Left colon (tissue), 2 donors: Measurements from ENCODE around the gene RPL5. TPM values are rescaled to one million over a fixed set of nuclear protein-coding genes. Genes with fewer than 3 reads are reported as not detected.

ENCODE experiments used
- ATAC-seq: fragments of 200-7000 bp; cut with Tn5 transposase; one replicate; pipeline ENCODE4 v1.9.1; 2020; ENCODE audit warnings: mild to moderate bottlenecking, moderate library complexity
- DNase-seq, 2 donors: peaks; one replicate each; pipeline ENCODE4 v3.0.0-alpha.2; 2020
- intact Hi-C, 2 donors: fragments of 100-400 bp; cut with DNase I in 1 of 2; cut with micrococcal nuclease in 1 of 2; formaldehyde crosslinking; loops; one replicate each; pipeline versions ENCODE4 v1.11.2 to v1.14.0; 2022; cut with DNase I, micrococcal nuclease
- total RNA-seq, 2 donors: library from RNA; stranded (reverse); fragmentation: NEBNext Ultra II Directional; extraction: Animal tissue kit (Norgen Biotek cat#: 25700); gene quantifications; one replicate each; pipeline ENCODE4 v1.2.1, GENCODE V29; 2021
- donor health status: DM: no; HTN: no; CAD: no.
- donor health status: DM: yes; HTN: yes; CAD: no.

Gene RPL5
- total RNA-seq, 2 donors from 2014 or later: 671 to 694 TPM

DNA sequence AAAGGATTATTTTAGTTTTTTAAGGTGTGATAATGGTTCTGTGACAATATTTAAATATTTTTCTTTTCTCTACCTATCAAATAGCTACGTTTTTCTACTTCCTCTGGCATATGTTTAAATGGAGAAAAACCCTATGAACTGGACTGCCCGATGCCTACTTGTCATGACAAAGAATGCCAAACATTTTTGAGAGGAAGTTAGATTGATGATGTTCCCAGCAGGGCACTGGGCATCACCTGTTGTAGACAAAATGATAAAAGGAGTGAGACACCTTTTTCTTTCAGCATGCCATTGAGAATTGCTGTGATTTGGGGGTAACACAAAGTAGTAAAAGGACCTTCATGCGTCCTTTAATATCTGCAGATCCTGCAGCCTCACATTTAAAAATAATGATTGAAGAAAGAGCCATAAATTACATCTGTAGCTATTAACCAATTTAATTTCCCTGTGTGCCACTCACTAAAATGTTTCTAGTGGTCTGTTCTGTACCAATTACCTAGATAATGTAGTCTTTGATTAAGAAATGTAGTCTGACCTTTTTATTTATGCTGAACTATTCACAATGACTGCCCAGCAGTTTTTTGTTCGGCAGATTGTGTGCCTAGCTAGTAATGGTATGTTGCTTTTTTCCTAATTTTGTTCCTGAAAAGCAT lies 47.6 kb downstream of the RPL5 start:
- no peak for DNase-seq
- intact Hi-C loops: no loop called here
- no peak for ATAC-seq

DNA sequence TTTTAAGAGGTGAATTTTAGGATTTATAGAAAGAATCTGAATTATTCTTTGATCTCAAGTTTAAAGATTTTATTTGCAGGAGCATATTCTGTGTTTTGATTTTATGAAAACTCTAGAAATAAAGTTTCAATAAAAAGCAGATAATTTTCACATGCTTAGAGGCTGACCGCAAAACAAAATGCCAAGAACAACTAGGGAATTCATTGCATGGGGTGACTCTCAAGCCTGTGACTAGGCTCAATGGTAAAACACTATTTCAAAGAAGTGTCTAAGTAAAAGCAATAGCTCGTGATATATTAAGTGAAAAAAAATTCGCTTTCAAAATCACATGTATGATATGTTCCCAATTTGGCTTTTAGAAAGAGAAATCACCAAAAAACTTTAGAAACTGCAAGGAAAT lies 49.6 kb downstream of the RPL5 start:
- no peak for DNase-seq
- intact Hi-C loops: no loop called here
- no peak for ATAC-seq

DNA sequence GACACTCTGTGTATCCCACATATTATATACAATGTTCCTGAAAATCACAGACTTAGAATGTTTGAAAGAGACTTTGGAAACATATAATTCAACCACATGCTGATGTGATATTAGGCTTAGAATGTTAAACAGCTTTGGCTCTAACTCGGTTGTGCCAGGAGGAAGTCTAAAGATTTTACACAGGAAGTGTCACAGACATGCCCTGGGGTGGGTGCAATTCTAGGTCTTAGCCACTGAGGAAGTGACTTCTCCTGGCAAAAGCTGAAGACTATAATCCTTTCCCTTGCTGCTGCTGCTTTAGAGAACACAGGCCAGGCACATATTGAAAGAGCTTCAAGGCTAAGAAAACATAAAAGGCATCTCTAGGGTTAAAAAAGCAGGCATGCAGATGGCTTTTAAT lies 51.0 kb downstream of the RPL5 start:
- intact Hi-C loops: no loop called here
- ATAC-seq: peak; percentile 59
- DNase-seq: peak in 1 of 2 donors; percentile 17

DNA sequence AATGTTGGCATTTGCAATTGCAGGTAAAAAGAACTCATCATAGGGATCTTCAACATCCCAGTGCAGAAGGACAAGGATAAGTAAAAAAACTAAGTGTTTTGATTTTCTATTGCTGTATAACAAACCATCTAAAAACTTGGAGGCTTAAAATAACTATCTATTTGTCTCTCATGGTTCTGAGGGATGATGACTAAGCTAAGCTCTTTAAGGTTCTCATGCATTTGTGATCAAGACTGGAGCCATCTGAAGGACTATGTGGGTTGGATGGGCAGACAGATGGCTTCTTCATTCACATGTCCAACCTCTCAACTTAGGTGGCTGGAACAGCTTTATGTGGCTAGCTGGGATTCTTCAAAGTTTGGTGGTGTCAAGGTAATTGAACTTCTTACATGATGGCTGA lies 51.5 kb downstream of the RPL5 start:
- no peak for DNase-seq
- intact Hi-C loops: no loop called here
- ATAC-seq: no peak

DNA sequence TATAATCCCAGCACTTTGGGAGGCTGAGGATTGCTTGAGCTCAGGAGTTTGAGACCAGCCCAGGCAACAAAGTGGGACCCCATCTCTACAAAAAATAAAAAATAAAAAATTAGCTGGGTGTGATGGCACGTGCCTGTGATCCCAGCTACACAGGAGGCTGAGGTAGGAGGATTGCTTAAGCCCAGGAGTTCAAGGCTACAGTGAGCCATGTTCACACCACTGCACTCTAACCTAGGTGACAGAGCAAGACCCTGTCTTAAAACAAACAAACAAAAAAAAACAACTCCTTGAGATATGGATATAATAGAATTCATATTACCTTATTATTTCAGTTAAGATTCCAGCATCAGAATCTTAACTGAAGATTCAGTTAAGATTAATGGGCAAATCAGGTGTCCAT lies 52.4 kb downstream of the RPL5 start:
- intact Hi-C loops: no loop called here
- no peak for ATAC-seq
- DNase-seq: no peak

DNA sequence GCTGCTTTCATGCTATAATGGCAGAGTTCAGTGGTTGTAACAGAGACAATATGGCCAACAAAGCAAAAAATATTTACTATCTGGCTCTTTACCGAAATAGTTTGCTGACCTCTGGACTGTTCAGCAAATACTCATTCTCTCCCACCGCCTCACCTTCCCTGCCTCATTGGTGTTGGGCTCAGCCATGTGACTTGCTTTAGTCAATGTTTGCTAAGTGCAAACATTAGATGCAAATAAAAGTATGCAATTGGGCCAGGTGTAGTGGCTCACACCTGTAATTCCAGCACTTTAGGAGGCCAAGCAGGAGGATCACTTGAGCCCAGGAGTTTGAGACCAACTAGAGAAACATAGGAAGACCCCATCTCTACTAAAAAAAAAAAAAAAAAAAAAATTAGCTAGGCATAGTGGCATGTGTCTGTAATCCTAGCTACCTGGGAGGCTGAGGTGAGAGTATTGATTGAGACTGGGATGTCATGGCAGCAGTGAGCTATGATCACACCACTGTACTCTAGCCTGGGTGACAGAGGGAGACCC lies 55.1 kb downstream of the RPL5 start:
- DNase-seq (peak; percentile 28 to 82), ATAC-seq (peak; percentile 98)
- intact Hi-C loops: no loop called here

DNA sequence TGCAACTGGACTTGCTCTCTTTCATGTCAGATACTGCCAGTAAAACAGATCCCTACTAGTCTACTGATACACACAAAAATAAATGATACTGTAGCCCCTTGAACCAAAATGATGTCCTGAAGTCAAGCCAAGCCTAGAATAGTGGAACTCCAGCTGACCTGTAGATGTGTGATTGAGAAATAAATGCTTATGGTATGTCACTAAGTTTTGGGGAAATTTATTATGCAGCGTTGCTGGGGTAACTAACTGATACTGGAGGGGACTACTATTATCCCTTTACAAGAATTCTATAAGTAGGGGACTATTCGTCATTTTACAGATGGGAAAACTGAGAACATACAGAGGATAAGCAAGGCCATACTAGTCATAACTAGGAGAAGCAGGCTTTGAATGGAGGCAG lies 55.6 kb downstream of the RPL5 start:
- ATAC-seq (no peak), DNase-seq (no peak)
- intact Hi-C loops: no loop called here

Other genes with a start within 250 kb of the RPL5 start
- gene EVI5, start 46.9 kb upstream of the RPL5 start, total RNA-seq: 10 to 100 TPM; 33.0 to 37.7 TPM
- 10 to 100 TPM; 14.0 to 16.5 TPM for gene DIPK1A, start 129.4 kb downstream of the RPL5 start, total RNA-seq
- 10 to 100 TPM; 24.4 to 26.3 TPM for gene MTF2, start 247.2 kb downstream of the RPL5 start, total RNA-seq